ENCODE data around the gene CUEDC2.

Gene CUEDC2, protein sequence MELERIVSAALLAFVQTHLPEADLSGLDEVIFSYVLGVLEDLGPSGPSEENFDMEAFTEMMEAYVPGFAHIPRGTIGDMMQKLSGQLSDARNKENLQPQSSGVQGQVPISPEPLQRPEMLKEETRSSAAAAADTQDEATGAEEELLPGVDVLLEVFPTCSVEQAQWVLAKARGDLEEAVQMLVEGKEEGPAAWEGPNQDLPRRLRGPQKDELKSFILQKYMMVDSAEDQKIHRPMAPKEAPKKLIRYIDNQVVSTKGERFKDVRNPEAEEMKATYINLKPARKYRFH

DNA sequence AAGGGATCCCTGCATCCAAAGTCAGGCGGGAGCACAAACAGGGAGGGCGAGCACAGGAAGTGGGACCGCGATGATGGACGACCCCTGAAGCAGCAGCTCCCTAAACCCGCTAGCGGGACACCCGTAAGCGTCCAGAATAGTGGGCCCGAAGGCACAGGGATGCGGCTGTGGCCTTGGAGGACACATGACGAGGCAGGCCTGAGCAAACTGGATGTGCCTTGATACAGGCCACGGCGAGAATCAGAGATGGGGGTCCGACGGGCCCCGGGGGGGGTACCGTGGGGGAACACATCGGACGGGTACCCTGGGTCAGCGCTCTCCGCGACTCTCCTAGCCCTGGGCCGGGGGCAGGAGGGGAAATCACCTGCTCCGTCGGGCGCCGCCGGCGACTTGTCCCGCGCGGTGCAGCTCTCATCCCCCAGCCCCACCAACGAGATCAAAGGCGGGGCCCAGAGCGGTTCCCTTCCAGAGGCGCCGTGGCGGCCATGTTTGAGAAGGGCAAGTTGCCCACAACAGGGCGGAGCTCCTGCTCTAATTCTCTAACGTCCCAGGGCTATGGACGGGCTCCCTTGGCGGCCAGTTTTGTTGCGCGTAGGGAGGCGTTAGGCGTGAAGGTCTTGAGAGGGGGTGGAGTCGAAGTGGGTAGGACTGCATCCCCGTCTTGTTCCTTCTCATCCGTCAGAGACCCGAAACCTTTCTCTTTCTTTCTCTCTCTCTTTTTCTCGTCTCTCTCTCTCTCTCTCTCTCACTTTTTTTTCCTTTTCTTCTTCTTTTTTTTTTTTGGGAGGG, at the start of gene CUEDC2:
Gene CUEDC2, minus strand, starts transcription at position 413 of the 789 bp plus-strand sequence. CDS start 7,386 bp downstream, outside the sequence.
- in situ Hi-C loops (cut with HindIII; ENCODE audit: low pct_ligation_motif_present, low pct_unique_long_range_greater_than_20kb, low sequenced_read_pairs), result no loop called here
- DNase-seq, result peak; percentile 98

- no peak for DNase-seq
- in situ Hi-C loops (cut with HindIII; ENCODE audit: low pct_ligation_motif_present, low pct_unique_long_range_greater_than_20kb, low sequenced_read_pairs), result no loop called here
These were observed 48.0 kb upstream of the CUEDC2 start for GRCh38 chr10:102480396-102480795.

DNA sequence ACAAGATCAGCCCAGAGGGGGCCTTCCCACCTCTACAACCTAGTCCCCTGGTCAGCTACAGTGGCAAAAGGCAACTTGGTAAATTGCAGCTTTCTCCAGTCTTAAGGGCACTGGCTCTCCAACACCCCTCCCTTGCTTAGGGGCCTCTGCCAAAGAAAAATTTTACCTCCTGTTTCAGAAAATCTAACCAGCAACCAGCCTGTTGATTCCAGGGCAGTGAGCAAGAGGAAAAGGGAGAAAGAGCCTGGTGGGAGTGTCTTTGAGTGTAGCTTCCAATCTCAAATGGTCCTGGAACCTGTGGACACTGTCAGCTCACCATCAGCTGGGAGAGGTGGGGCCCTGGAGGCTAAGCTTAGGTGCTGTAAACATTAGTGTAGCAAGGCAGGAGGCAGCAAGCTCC, 47.3 kb upstream of the CUEDC2 start:
- in situ Hi-C loops (cut with HindIII; ENCODE audit: low pct_ligation_motif_present, low pct_unique_long_range_greater_than_20kb, low sequenced_read_pairs), result no loop called here
- DNase-seq, result no peak

DNA sequence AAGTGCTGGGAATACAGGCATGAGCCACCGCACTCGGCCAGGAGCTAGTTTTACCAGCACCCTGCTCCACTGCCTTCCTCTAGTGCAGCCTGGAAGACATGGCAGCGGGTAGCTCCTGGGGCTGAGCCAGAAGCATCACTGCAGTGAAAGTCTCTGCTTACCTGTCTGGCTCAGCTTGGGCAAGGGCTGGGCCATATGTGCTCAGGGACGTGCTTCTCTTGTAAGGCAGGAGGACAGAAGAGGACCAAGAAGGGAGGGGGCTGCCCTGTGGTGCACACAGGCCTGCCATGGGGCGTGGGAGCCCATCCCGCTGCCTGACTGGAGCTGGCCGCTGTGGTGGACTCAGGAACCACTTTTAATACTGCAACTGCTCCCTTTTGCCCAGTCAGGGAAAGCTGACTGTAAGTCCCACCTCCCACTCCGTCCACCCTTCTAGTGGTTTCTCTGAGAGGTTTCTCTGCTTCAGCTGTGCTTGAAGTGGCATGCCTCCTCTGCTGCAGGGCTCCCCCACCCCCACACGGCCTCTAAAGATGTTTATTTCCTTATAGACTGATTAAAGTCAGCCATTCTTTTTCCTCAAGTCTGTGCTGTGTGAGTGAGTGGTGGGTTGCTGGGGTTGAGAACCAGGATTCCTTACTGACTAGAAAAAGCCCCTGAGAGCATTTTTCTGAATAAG, 44.2 kb upstream of the CUEDC2 start:
- no peak for DNase-seq
- in situ Hi-C loops (cut with HindIII; ENCODE audit: low pct_ligation_motif_present, low pct_unique_long_range_greater_than_20kb, low sequenced_read_pairs), result no loop called here

GRCh38 chr10:102475451-102476040, 43.2 kb upstream of the CUEDC2 start:
- in situ Hi-C loops (cut with HindIII; ENCODE audit: low pct_ligation_motif_present, low pct_unique_long_range_greater_than_20kb, low sequenced_read_pairs), result no loop called here
- no peak for DNase-seq

DNA sequence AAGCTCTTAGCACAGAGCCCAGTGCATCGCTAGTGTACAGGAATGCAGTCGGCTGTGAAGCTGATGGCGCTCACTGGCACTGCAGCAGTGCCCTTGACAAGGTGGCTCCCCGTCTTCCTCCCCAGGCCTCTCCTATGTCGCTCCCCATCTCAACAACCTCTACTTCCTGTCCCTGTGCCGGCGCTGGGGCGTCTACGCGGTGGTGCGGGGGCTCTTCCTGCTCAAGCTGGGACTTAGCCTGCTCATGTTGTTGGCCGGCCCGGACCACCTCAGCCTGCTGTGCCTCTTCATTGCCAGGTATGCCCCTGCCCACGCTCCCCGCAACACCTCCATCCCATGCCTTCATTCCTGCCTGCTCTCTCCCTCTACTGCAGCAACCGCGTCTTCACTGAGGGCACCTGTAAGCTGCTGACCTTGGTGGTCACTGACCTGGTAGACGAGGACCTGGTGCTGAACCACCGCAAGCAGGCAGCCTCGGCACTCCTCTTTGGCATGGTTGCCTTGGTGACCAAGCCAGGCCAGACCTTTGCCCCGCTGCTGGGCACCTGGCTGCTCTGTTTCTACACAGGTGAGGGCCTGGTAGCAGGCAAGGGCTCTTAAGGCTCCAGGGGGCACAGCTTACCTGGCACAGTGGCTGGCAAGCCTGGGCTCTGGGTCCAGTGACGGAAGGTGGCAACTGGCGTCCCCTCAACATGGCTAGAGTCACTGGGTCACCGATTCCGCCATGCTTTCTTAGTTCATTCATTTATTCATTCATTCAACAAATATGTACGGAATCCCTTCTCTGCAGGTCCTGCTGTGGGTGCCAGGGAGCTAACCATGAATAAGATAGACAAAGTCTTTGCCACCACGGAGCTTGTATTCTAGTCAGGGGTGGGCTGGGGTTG, 41.3 kb upstream of the CUEDC2 start:
- no peak for DNase-seq
- in situ Hi-C loops (cut with HindIII; ENCODE audit: low pct_ligation_motif_present, low pct_unique_long_range_greater_than_20kb, low sequenced_read_pairs), result no loop called here

DNA sequence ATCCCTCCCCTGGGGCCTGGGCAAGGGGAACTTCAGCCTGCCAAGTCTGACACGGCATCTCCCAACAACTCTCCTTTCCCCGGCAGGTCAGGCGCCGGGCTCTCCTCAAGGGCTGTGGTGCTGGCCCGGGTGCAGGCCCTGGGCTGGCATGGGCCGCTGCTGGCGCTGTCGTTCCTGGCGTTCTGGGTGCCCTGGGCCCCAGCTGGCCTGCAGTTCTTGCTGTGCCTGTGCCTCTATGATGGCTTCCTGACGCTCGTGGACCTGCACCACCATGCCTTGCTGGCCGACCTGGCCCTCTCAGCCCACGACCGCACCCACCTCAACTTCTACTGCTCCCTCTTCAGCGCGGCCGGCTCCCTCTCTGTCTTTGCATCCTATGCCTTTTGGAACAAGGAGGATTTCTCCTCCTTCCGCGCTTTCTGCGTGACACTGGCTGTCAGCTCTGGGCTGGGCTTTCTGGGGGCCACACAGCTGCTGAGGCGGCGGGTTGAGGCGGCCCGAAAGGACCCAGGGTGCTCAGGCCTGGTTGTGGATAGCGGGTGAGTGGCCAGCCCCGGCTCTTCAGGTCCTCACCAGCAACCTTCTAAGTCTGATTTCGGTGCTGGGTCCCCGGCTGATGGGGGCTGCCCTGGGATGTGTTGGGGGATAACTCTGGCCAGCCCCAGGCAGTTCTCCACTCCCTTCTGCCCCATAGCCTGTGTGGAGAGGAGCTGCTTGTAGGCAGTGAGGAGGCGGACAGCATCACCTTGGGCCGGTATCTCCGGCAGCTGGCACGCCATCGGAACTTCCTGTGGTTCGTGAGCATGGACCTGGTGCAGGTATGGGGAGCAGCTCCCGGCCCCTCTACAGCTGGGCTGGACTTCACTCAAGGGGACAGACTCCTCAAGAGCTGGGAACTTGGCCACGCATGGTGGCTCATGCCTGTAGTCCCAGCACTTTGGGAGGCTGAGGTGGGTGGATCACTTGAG, 38.5 kb upstream of the CUEDC2 start:
- DNase-seq, result no peak
- in situ Hi-C loops (cut with HindIII; ENCODE audit: low pct_ligation_motif_present, low pct_unique_long_range_greater_than_20kb, low sequenced_read_pairs), result no loop called here

DNA sequence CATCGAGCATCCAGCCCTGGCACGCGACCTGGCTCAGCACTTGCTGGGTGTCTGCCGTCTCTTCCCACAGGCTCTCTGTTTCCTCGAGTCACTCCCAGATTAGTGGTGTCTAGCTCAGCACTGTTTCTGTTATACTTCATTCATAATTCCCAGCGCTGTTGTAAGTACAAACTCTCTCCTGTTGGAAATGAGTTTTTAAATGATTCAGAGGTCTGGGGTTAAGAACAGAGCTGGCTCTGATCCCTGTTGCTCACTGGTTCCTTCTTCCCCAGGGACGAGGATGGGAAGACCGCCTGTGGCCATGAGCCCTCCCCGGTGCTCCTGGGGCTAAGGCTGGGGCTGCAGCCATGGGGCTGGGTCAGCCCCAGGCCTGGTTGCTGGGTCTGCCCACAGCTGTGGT, 36.3 kb upstream of the CUEDC2 start:
- DNase-seq, result no peak
- in situ Hi-C loops (cut with HindIII; ENCODE audit: low pct_ligation_motif_present, low pct_unique_long_range_greater_than_20kb, low sequenced_read_pairs), result no loop called here

- DNase-seq, result no peak
These were observed 35.6 kb upstream of the CUEDC2 start for GRCh38 chr10:102467971-102468438.

DNA sequence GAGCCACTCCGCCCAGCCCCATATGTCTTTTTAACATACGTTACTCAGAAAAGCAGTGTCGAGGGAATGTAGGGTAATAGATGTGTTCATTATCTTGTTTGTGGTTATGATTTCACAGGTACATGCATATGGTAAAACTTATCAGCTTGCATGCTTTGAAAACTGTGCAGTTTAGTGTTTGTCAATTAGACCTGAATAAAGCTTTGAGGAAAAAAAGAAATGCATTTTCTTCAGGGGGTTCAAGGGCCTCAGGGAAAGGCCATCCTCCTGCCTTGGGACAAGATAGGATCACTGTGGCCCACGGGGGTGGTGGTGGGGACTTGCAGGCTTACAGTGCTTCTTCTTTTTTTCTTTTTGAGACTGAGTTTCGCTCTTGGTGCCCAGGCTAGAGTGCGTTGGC, 34.9 kb upstream of the CUEDC2 start:
- in situ Hi-C loops (cut with HindIII; ENCODE audit: low pct_ligation_motif_present, low pct_unique_long_range_greater_than_20kb, low sequenced_read_pairs), result no loop called here
- DNase-seq, result no peak

More at GRCh38 chr10:102467971-102468438, 35.6 kb upstream of the CUEDC2 start:
- in situ Hi-C loops (cut with HindIII; ENCODE audit: low pct_ligation_motif_present, low pct_unique_long_range_greater_than_20kb, low sequenced_read_pairs), result no loop called here

DNA sequence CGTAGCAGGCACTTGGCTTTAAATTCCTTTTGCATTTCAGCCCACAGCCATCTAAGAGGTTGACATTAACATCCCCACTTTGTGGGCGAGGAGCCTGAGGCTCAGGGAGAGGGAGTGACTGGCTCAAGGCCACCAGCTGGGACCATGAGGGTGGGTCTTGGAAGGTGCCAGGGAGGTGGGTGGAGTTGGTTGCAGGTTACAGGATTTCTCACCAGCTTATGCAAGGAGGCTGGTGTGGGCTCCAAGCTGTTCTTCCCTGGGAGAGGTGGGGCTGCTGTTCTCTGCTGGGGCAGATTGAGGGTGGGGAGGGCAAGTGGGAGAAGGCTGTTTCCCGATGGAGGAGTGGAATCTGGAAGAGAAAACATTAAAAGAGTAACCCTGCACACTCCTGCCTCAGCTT, 33.1 kb upstream of the CUEDC2 start:
- no peak for DNase-seq
- in situ Hi-C loops (cut with HindIII; ENCODE audit: low pct_ligation_motif_present, low pct_unique_long_range_greater_than_20kb, low sequenced_read_pairs), result no loop called here

GRCh38 chr10:102463983-102464382, 31.6 kb upstream of the CUEDC2 start:
- in situ Hi-C loops (cut with HindIII; ENCODE audit: low pct_ligation_motif_present, low pct_unique_long_range_greater_than_20kb, low sequenced_read_pairs), result no loop called here
- no peak for DNase-seq

GRCh38 chr10:102462512-102463054, 30.2 kb upstream of the CUEDC2 start:
- DNase-seq, result no peak
- in situ Hi-C loops (cut with HindIII; ENCODE audit: low pct_ligation_motif_present, low pct_unique_long_range_greater_than_20kb, low sequenced_read_pairs), result no loop called here

DNA sequence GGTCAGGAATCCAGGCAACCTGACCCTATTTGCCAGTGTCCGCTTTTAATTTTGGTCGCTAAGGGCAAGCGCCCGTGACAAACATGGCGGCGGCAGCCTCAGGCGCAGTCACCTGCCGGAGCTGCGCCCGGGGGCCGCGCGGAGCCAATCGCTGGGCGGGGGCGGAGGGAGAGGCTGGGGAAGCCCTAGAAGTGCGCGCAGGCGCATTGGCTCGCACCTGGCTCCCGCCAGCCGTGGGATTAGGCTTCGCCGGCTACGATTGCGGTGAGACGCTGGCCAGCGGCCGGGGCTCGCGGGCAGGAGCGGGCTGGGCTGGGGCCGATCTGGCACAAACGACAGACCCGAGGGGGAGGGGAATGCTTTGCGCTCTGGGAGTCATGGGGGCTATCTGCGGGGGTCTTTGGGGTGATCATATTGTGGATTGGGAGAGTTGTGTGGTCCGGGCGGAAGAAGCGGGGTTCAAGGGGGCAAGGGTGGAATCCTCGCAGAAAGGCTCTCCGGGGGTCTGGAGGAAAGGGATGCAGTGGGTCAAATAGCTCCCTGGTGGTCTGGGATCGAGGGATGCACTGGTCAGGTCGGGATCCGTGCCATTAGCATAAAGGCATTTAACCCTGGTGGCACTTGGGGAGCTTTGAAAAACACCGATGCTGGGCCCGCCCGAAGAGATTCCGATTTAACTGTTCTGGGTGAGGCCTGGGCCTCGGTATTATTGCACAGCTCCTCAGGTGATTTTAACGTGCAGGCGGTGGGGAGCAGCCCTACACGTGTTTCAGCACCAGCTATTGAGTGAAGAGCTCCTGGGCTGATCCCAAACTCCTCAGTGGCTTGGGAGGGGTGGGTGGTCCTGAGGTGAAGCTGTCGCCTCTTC, 29.0 kb upstream of the CUEDC2 start:
- in situ Hi-C loops (cut with HindIII; ENCODE audit: low pct_ligation_motif_present, low pct_unique_long_range_greater_than_20kb, low sequenced_read_pairs), result no loop called here
- DNase-seq, result peak; percentile 95

DNA sequence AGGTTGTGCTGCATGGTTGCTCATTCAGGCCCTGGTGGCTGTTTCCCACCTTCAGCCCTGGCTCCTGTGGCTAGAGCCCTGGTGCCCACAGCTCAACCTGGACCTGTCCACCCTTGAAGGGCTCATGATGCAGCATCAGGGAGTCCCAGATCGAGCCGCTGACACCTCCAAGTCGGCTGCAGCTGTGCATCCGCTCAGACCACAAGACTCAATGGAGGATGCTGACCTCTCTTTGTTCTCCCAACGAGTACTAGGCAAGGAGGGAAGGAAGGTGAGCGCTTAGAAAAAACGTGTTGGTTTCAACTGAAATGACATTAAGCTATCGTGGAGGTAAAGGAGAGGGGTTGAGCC, 28.4 kb upstream of the CUEDC2 start:
- no peak for DNase-seq
- in situ Hi-C loops (cut with HindIII; ENCODE audit: low pct_ligation_motif_present, low pct_unique_long_range_greater_than_20kb, low sequenced_read_pairs), result no loop called here

DNA sequence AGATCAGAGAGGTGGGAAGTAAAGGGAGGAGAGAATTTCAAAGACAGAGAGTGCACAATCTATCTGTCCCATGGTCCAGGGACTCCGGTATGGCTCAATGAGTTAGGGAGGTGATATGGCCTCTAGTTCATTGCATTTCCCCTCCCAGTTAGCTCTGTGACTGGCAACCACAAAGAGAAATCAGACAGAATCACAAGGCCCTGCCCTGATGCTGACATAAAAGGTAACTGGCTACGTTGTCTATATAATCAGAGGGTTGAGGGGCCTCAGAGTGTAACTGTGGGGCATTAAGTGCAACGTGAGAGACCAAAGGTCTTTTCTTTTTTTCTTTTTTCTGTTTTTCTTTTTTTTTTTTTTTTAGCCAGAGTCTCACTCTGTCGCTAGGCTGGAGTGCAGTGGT, 26.3 kb upstream of the CUEDC2 start:
- in situ Hi-C loops (cut with HindIII; ENCODE audit: low pct_ligation_motif_present, low pct_unique_long_range_greater_than_20kb, low sequenced_read_pairs), result no loop called here
- DNase-seq, result no peak

Measured in ACHN (cell line).